Neural cell (in vitro differentiated cells): ENCODE data around the gene NUDT10. TPM values are rescaled to one million over a fixed set of nuclear protein-coding genes. Genes with fewer than 3 reads are reported as not detected.

Experiments used
- H2AFZ ChIP-seq: fragments of 200-600, 300-800 bp; sonication (generic), shearing (Covaris generic); 2 replicates; pipeline ENCODE4 v1.6.0; 2014; ENCODE audit warnings: low read depth, mild to moderate bottlenecking, antibody characterized with exemption, low read length, moderate library complexity
- H3F3A ChIP-seq: fragments of 200-600 bp; shearing (Covaris generic); 2 replicates; pipeline ENCODE4 v1.6.1; 2016; ENCODE audit warnings: mild to moderate bottlenecking, moderate library complexity, mixed read lengths, antibody characterized with exemption, low read length; ENCODE audit not compliant: insufficient read depth, poor library complexity, severe bottlenecking
- H3K27ac ChIP-seq: fragments of 200-600, 300-800 bp; sonication (generic), shearing (Covaris generic); 2 replicates; pipeline ENCODE4 v1.5.1; 2014; ENCODE audit warnings: mild to moderate bottlenecking, low read length, moderate library complexity
- H3K27me3 ChIP-seq: fragments of 300-800, 200-600 bp; sonication (generic), shearing (Covaris generic); 2 replicates; pipeline ENCODE4 v1.6.0; 2014; ENCODE audit warnings: mild to moderate bottlenecking, low read depth, low read length, moderate library complexity; ENCODE audit not compliant: insufficient read depth
- H3K36me3 ChIP-seq: fragments of 300-800, 200-600 bp; sonication (generic), shearing (Covaris generic); 2 replicates; pipeline ENCODE4 v1.5.1; 2014; ENCODE audit warnings: mild to moderate bottlenecking, antibody characterized with exemption, low read length, moderate library complexity; ENCODE audit not compliant: insufficient read depth
- H3K4me2 ChIP-seq: fragments of 300-800, 200-600 bp; sonication (generic), shearing (Covaris generic); 2 replicates; pipeline ENCODE4 v1.6.0; 2014; ENCODE audit warnings: mild to moderate bottlenecking, low read length
- H3K4me3 ChIP-seq: fragments of 300-800, 200-600 bp; sonication (generic), shearing (Covaris generic); 2 replicates; pipeline ENCODE4 v1.5.1; 2014; ENCODE audit warnings: mild to moderate bottlenecking, low read length, moderate library complexity
- H3K79me2 ChIP-seq: fragments of 200-600 bp; shearing (Covaris generic); replicated peaks from 2 replicates; pipeline ENCODE4 v1.6.0; 2014; ENCODE audit warnings: mild to moderate bottlenecking, low read length, moderate library complexity; ENCODE audit not compliant: insufficient read depth
- H3K9ac ChIP-seq: fragments of 300-800, 200-600 bp; sonication (generic), shearing (Covaris generic); 2 replicates; pipeline ENCODE4 v1.6.1; 2016; ENCODE audit warnings: mild to moderate bottlenecking, low read length, mixed read lengths
- H3K9me2 ChIP-seq: fragments of 200-600 bp; shearing (Covaris generic); 2 replicates; pipeline ENCODE4 v1.6.1; 2016; ENCODE audit warnings: mild to moderate bottlenecking, low read length, mixed read lengths; ENCODE audit not compliant: insufficient read depth
- H3K9me3 ChIP-seq: fragments of 200-600, 300-800 bp; sonication (generic), shearing (Covaris generic); 2 replicates; pipeline ENCODE4 v1.6.1; 2016; ENCODE audit warnings: mild to moderate bottlenecking, mixed run types, low read length, moderate library complexity, mixed read lengths
- H4K20me1 ChIP-seq: fragments of 200-600 bp; shearing (Covaris generic); 2 replicates; pipeline ENCODE4 v1.6.1; 2016; ENCODE audit warnings: mild to moderate bottlenecking, mixed run types; ENCODE audit not compliant: insufficient read depth
- EP300 ChIP-seq: fragments of 450-650 bp; conservative IDR thresholded peaks from 2 replicates; pipeline ENCODE4 v1.6.1; 2014; ENCODE audit warnings: antibody characterized with exemption, mild to moderate bottlenecking, moderate library complexity; ENCODE audit not compliant: poor library complexity, severe bottlenecking
- EZH2 ChIP-seq: fragments of 200-600, 300-800 bp; shearing (Covaris generic), sonication (generic); IDR thresholded peaks from 2 replicates; pipeline ENCODE4 v1.6.1; 2014; ENCODE audit warnings: antibody characterized with exemption, low read length, borderline replicate concordance, mild to moderate bottlenecking; ENCODE audit not compliant: insufficient read depth, poor library complexity, severe bottlenecking
- MXI1 ChIP-seq: fragments of 450-650 bp; conservative IDR thresholded peaks from 2 replicates; pipeline ENCODE4 v1.6.1; 2014; ENCODE audit warnings: antibody characterized with exemption, mild to moderate bottlenecking; ENCODE audit not compliant: poor library complexity, severe bottlenecking
- POLR2AphosphoS5 ChIP-seq: IDR thresholded peaks from 2 replicates; pipeline ENCODE4 v1.6.1; 2012
- RAD21 ChIP-seq: fragments of 450-650 bp; conservative IDR thresholded peaks from 2 replicates; pipeline ENCODE4 v1.6.1; 2014; ENCODE audit warnings: antibody characterized with exemption, mild to moderate bottlenecking, moderate library complexity
- REST ChIP-seq: IDR thresholded peaks from 2 replicates; pipeline ENCODE4 v1.6.1; 2012; ENCODE audit warnings: borderline replicate concordance
- SMC3 ChIP-seq: fragments of 450-650 bp; conservative IDR thresholded peaks from 2 replicates; pipeline ENCODE4 v1.6.1; 2014; ENCODE audit warnings: antibody characterized with exemption, mild to moderate bottlenecking, moderate library complexity; ENCODE audit not compliant: poor library complexity
- TAF1 ChIP-seq: IDR thresholded peaks from 2 replicates; pipeline ENCODE4 v1.6.1; 2012; ENCODE audit warnings: low read depth
- polyA minus RNA-seq: library from RNA; depleted of rRNA, polyadenylated mRNA; stranded (reverse); fragments of >200 nt; gene quantifications from 2 replicates; pipeline ENCODE4 v1.2.3, GENCODE V29; 2014
- polyA plus RNA-seq: library from polyadenylated mRNA; depleted of rRNA; stranded (reverse); fragments of >200 nt; gene quantifications from 2 replicates; pipeline ENCODE4 v1.2.3, GENCODE V29; 2014
- TF ChIP-seq, protein P1 (sequence below): fragments of 450-650 bp; IDR thresholded peaks from 2 replicates; pipeline ENCODE4 v1.5.1; 2014; ENCODE audit warnings: antibody characterized with exemption, mild to moderate bottlenecking, moderate library complexity; ENCODE audit not compliant: poor library complexity, severe bottlenecking

NUDT10 gene
- 70.5 and 74.8 TPM in 2 replicates for polyA plus RNA-seq
- polyA minus RNA-seq, result 49.7 and 50.9 TPM in 2 replicates

- no peaks in the 10 kb centered on the region for H3K9me3 ChIP-seq
- peak within 1 kb of the TSS; percentile 14 for H2AFZ ChIP-seq
- H3K4me3 ChIP-seq, result peak within 1 kb of the TSS; percentile 68
- H3K4me2 ChIP-seq, result no peak within 1 kb of the TSS
- no peaks in the 10 kb centered on the region for H3K9me2 ChIP-seq
- H3K9ac ChIP-seq, result peak within 1 kb of the TSS; percentile 71
- no peaks in the 10 kb centered on the region for H3K36me3 ChIP-seq
- peak; percentile 67 for TF ChIP-seq POLR2AphosphoS5
- TF ChIP-seq REST, result peak; percentile 22
- TF ChIP-seq TAF1, result peak; percentile 27
- no peak for TF ChIP-seq SMC3
- TF ChIP-seq MXI1, result peak; percentile 11
- TF ChIP-seq EP300, result no peak
- peaks cover 19% of the 10 kb centered on the region for H3K79me2 ChIP-seq
- H4K20me1 ChIP-seq, result no peaks in the 10 kb centered on the region
- H3K27ac ChIP-seq, result peak within 1 kb of the TSS; percentile 60
- no peaks in the 10 kb centered on the region for H3F3A ChIP-seq
- H3K27me3 ChIP-seq, result no peaks in the 10 kb centered on the region
Measured at GRCh38 chrX:51332188-51332942, at the start of gene NUDT10. NUDT10 (plus strand) TSS chrX:51332822; CDS start chrX:51332966, 144 bp downstream.

DNA sequence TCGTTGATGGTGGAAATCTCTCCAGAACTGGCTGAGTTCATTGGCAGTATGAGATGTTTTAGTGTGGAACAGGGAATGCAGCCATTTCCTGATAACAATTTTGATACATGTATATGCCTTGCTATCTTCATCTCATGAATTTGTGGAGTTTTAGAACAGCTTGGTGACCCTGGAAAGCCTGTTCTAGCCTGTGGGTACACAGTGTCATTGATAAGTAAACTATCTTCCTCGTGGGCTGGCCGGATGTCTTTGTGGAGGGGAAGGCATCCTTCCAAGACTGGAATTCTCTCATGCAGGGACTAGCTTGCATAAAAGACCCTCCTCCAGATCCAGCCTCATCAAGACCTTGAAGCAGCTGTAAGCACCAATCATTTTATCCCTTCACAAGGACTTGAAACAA is 40.2 kb upstream of the NUDT10 start:
- H3F3A ChIP-seq, result no peaks in the 10 kb centered on the region
- H3K9ac ChIP-seq, result no peak overlapping the region
- no peaks in the 10 kb centered on the region for H3K36me3 ChIP-seq
- H3K27me3 ChIP-seq, result no peaks in the 10 kb centered on the region
- no peaks in the 10 kb centered on the region for H3K9me2 ChIP-seq
- H4K20me1 ChIP-seq, result no peaks in the 10 kb centered on the region
- H2AFZ ChIP-seq, result no peak overlapping the region
- H3K27ac ChIP-seq, result no peak overlapping the region
- H3K4me3 ChIP-seq, result no peak overlapping the region
- H3K9me3 ChIP-seq, result no peaks in the 10 kb centered on the region
- no peak overlapping the region for H3K4me2 ChIP-seq
- TF ChIP-seq POLR2AphosphoS5 (no peak), EZH2 (no peak), TAF1 (no peak), SMC3 (no peak), MXI1 (no peak), EP300 (no peak), RAD21 (no peak), REST (no peak)
- TF ChIP-seq, protein P1, sequence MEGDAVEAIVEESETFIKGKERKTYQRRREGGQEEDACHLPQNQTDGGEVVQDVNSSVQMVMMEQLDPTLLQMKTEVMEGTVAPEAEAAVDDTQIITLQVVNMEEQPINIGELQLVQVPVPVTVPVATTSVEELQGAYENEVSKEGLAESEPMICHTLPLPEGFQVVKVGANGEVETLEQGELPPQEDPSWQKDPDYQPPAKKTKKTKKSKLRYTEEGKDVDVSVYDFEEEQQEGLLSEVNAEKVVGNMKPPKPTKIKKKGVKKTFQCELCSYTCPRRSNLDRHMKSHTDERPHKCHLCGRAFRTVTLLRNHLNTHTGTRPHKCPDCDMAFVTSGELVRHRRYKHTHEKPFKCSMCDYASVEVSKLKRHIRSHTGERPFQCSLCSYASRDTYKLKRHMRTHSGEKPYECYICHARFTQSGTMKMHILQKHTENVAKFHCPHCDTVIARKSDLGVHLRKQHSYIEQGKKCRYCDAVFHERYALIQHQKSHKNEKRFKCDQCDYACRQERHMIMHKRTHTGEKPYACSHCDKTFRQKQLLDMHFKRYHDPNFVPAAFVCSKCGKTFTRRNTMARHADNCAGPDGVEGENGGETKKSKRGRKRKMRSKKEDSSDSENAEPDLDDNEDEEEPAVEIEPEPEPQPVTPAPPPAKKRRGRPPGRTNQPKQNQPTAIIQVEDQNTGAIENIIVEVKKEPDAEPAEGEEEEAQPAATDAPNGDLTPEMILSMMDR, result no peak
- no peaks in the 10 kb centered on the region for H3K79me2 ChIP-seq
